ENCODE measurements around the gene MAPK13. TPM values are rescaled to one million over a fixed set of nuclear protein-coding genes. Genes with fewer than 3 reads are reported as not detected.

Gene MAPK13
- total and polyA plus RNA-seq, 7 experiments from 2014 or later: 27.0 to 53.1 (median 34.2) TPM

Other genes with a start within 250 kb of the MAPK13 start
- gene SRPK1, start 209.4 kb upstream of the MAPK13 start, total RNA-seq: 10 to 100 TPM; 29.1 to 80.9 (median 42.1) TPM
- 10 to 100 TPM; 31.9 to 48.1 TPM for gene SRPK1, start 209.4 kb upstream of the MAPK13 start, polyA plus RNA-seq
- gene SLC26A8, start 105.9 kb upstream of the MAPK13 start, total RNA-seq: under 1 TPM in 2 of 5 experiments, not detected in 3; 0.27 to 0.66 TPM
- not detected for gene SLC26A8, start 105.9 kb upstream of the MAPK13 start, polyA plus RNA-seq
- gene MAPK14, start 102.7 kb upstream of the MAPK13 start, total RNA-seq: 10 to 100 TPM; 47.2 to 81.0 (median 62.6) TPM
- gene MAPK14, start 102.7 kb upstream of the MAPK13 start, polyA plus RNA-seq: 10 to 100 TPM; 43.2 to 59.6 TPM
- 10 to 100 TPM; 27.5 to 40.0 (median 35.2) TPM for gene BRPF3, start 66.2 kb downstream of the MAPK13 start, total RNA-seq
- 1 to 10 TPM; 5.1 to 9.0 TPM for gene BRPF3, start 66.2 kb downstream of the MAPK13 start, polyA plus RNA-seq
- gene PNPLA1, start 139.5 kb downstream of the MAPK13 start, total RNA-seq: 1 to 10 TPM in 1 of 5 experiments, under 1 TPM in 1, not detected in 3; 0.66 to 2.0 TPM
- not detected for gene PNPLA1, start 139.5 kb downstream of the MAPK13 start, polyA plus RNA-seq
- under 1 TPM in 1 of 5 experiments, not detected in 4; 0.05 TPM for gene BNIP5, start 206.4 kb downstream of the MAPK13 start, total RNA-seq
- not detected for gene BNIP5, start 206.4 kb downstream of the MAPK13 start, polyA plus RNA-seq

Measured in naive thymus-derived CD4-positive, alpha-beta T cell (primary cell).